Iris pigment epithelial cell (primary cell): ENCODE measurements around the gene RETNLB.

Experiments used
- DNase-seq: peaks from one replicate; pipeline ENCODE4 v3.0.0-alpha.2; 2011; ENCODE audit warnings: low read depth

RETNLB gene

GRCh38 chr3:108757404-108757982 lies at the start of gene RETNLB:
RETNLB (minus strand) TSS chr3:108757410; CDS start chr3:108757185, 225 bp downstream.
- DNase-seq = no peak

GRCh38 chr3:108806316-108806715 lies 49.1 kb upstream of the RETNLB start:
- DNase-seq = no peak

- no peak for DNase-seq
These were observed 47.8 kb upstream of the RETNLB start for GRCh38 chr3:108804966-108805365.

GRCh38 chr3:108804437-108804836 lies 47.2 kb upstream of the RETNLB start:
- DNase-seq = peak; percentile 32

GRCh38 chr3:108791473-108791872 lies 34.3 kb upstream of the RETNLB start:
- DNase-seq = no peak

GRCh38 chr3:108780235-108780634 lies 23.0 kb upstream of the RETNLB start:
- DNase-seq = no peak

- DNase-seq = no peak
These were observed 22.3 kb upstream of the RETNLB start for GRCh38 chr3:108779496-108779895.

- DNase-seq = no peak
These were observed 18.4 kb upstream of the RETNLB start for GRCh38 chr3:108775649-108776048.

- no peak for DNase-seq
These were observed 10.0 kb upstream of the RETNLB start for GRCh38 chr3:108767253-108767652.

GRCh38 chr3:108755686-108756085 lies 1.5 kb downstream of the RETNLB start:
- no peak for DNase-seq

- no peak for DNase-seq
These were observed 12.4 kb downstream of the RETNLB start for GRCh38 chr3:108744762-108745161.

GRCh38 chr3:108742929-108743328 lies 14.3 kb downstream of the RETNLB start:
- no peak for DNase-seq

GRCh38 chr3:108736821-108737220 lies 20.4 kb downstream of the RETNLB start:
- no peak for DNase-seq

GRCh38 chr3:108728934-108729333 lies 28.3 kb downstream of the RETNLB start:
- DNase-seq = no peak

- no peak for DNase-seq
These were observed 29.1 kb downstream of the RETNLB start for GRCh38 chr3:108728105-108728504.

GRCh38 chr3:108724101-108724500 lies 33.1 kb downstream of the RETNLB start:
- no peak for DNase-seq

GRCh38 chr3:108722724-108723123 lies 34.5 kb downstream of the RETNLB start:
- DNase-seq = no peak

GRCh38 chr3:108719178-108719806 lies 37.9 kb downstream of the RETNLB start:
- no peak for DNase-seq

- DNase-seq = no peak
These were observed 38.8 kb downstream of the RETNLB start for GRCh38 chr3:108718454-108718853.

GRCh38 chr3:108713816-108714215 lies 43.4 kb downstream of the RETNLB start:
- DNase-seq = no peak

GRCh38 chr3:108713009-108713516 lies 44.1 kb downstream of the RETNLB start:
- no peak for DNase-seq
